Central memory CD8-positive, alpha-beta T cell (primary cell): ENCODE results near the gene STIMATE.
A peak's percentile ranks its signal among the peaks of the same experiment; 100 is the strongest.

Source experiments
- ATAC-seq: fragments of 150-1000 bp; cut with Tn5 transposase; replicated peaks from 2 replicates; pipeline ENCODE4 v1.10.0; 2022; ENCODE audit warnings: mild to moderate bottlenecking, moderate FRiP score, moderate number of reproducible peaks; ENCODE audit not compliant: poor library complexity, severe bottlenecking; ENCODE audit errors: extremely low read depth
- DNase-seq, 2 donors: peaks; one replicate each; pipeline ENCODE4 v3.0.0; 2021; ENCODE audit warnings: low spot score in 2 of 2
- H3K27ac Mint-ChIP-seq: one replicate; pipeline ENCODE4 v1.8.0; 2022; ENCODE audit warnings: low read depth, mild to moderate bottlenecking, moderate library complexity, mixed read lengths
- H3K27me3 Mint-ChIP-seq: one replicate; pipeline ENCODE4 v1.8.0; 2022; ENCODE audit warnings: mixed read lengths
- H3K36me3 Mint-ChIP-seq: one replicate; pipeline ENCODE4 v1.8.0; 2022; ENCODE audit warnings: mild to moderate bottlenecking, moderate library complexity, mixed read lengths; ENCODE audit not compliant: insufficient read depth
- H3K4me1 Mint-ChIP-seq: one replicate; pipeline ENCODE4 v1.8.0; 2022; ENCODE audit warnings: mixed read lengths
- H3K4me3 Mint-ChIP-seq: one replicate; pipeline ENCODE4 v1.8.0; 2022; ENCODE audit warnings: mild to moderate bottlenecking, moderate library complexity, mixed read lengths
- H3K9me3 Mint-ChIP-seq: one replicate; pipeline ENCODE4 v1.8.0; 2022; ENCODE audit warnings: mixed read lengths

STIMATE gene

GRCh38 chr3:52897130-52898122 is at the start of gene STIMATE:
STIMATE (minus strand) TSS chr3:52897548; CDS start chr3:52897450, 98 bp downstream.
- Mint-ChIP-seq H3K4me1 (peaks cover 46% of the 10 kb centered on the region), H3K36me3 (peaks cover 3% of the 10 kb centered on the region), H3K27me3 (no peaks in the 10 kb centered on the region), H3K4me3 (peak within 1 kb of the TSS; percentile 91), H3K9me3 (no peaks in the 10 kb centered on the region), H3K27ac (peak within 1 kb of the TSS; percentile 88)
- peak; percentile 86 for ATAC-seq
- peak; percentile 74 to 78 for DNase-seq

- H3K9me3 Mint-ChIP-seq, result no peaks in the 10 kb centered on the region
- no peak overlapping the region for H3K4me3 Mint-ChIP-seq
- H3K27me3 Mint-ChIP-seq, result no peaks in the 10 kb centered on the region
- peaks cover 10% of the 10 kb centered on the region for H3K36me3 Mint-ChIP-seq
- no peak for DNase-seq
- H3K27ac Mint-ChIP-seq, result no peak overlapping the region
- no peak for ATAC-seq
- H3K4me1 Mint-ChIP-seq, result peaks cover 4% of the 10 kb centered on the region
Observed at GRCh38 chr3:52939600-52939999, 42.3 kb upstream of the STIMATE start.

- Mint-ChIP-seq H3K36me3 (peaks cover 9% of the 10 kb centered on the region), H3K27ac (no peak overlapping the region), H3K4me3 (no peak overlapping the region), H3K9me3 (no peaks in the 10 kb centered on the region), H3K4me1 (peaks cover 6% of the 10 kb centered on the region), H3K27me3 (no peaks in the 10 kb centered on the region)
- peak in 1 of 2 donors; percentile 14 for DNase-seq
- peak; percentile 93 for ATAC-seq
Observed at GRCh38 chr3:52934630-52935530, 37.5 kb upstream of the STIMATE start.

GRCh38 chr3:52931889-52932288 is 34.5 kb upstream of the STIMATE start:
- Mint-ChIP-seq H3K4me3 (no peak overlapping the region), H3K4me1 (peaks cover 6% of the 10 kb centered on the region), H3K9me3 (no peaks in the 10 kb centered on the region), H3K27ac (no peak overlapping the region), H3K27me3 (no peaks in the 10 kb centered on the region), H3K36me3 (peaks cover 12% of the 10 kb centered on the region)
- no peak for ATAC-seq
- DNase-seq, result no peak

- no peaks in the 10 kb centered on the region for H3K9me3 Mint-ChIP-seq
- DNase-seq, result no peak
- peaks cover 12% of the 10 kb centered on the region for H3K36me3 Mint-ChIP-seq
- H3K4me3 Mint-ChIP-seq, result no peak overlapping the region
- H3K27ac Mint-ChIP-seq, result no peak overlapping the region
- peaks cover 6% of the 10 kb centered on the region for H3K4me1 Mint-ChIP-seq
- ATAC-seq, result no peak
- H3K27me3 Mint-ChIP-seq, result no peaks in the 10 kb centered on the region
Observed at GRCh38 chr3:52931328-52931727, 34.0 kb upstream of the STIMATE start.

GRCh38 chr3:52930748-52931147 is 33.4 kb upstream of the STIMATE start:
- ATAC-seq (no peak), DNase-seq (no peak)
- Mint-ChIP-seq H3K4me1 (peaks cover 6% of the 10 kb centered on the region), H3K4me3 (no peak overlapping the region), H3K27me3 (no peaks in the 10 kb centered on the region), H3K36me3 (peaks cover 12% of the 10 kb centered on the region), H3K9me3 (no peaks in the 10 kb centered on the region), H3K27ac (no peak overlapping the region)

GRCh38 chr3:52926554-52926953 is 29.2 kb upstream of the STIMATE start:
- no peaks in the 10 kb centered on the region for H3K4me1 Mint-ChIP-seq

GRCh38 chr3:52925405-52926313 is 28.3 kb upstream of the STIMATE start:
- ATAC-seq, result no peak
- no peak overlapping the region for H3K4me3 Mint-ChIP-seq

More at GRCh38 chr3:52926554-52926953, 29.2 kb upstream of the STIMATE start:
- no peaks in the 10 kb centered on the region for H3K9me3 Mint-ChIP-seq
- DNase-seq, result no peak
- ATAC-seq, result no peak
- H3K36me3 Mint-ChIP-seq, result peaks cover 15% of the 10 kb centered on the region
- H3K4me3 Mint-ChIP-seq, result no peak overlapping the region
- no peaks in the 10 kb centered on the region for H3K27me3 Mint-ChIP-seq
- H3K27ac Mint-ChIP-seq, result no peak overlapping the region

GRCh38 chr3:52923963-52924362 is 26.6 kb upstream of the STIMATE start:
- Mint-ChIP-seq H3K9me3 (no peaks in the 10 kb centered on the region), H3K4me1 (no peaks in the 10 kb centered on the region), H3K36me3 (peaks cover 19% of the 10 kb centered on the region)

More at GRCh38 chr3:52925405-52926313, 28.3 kb upstream of the STIMATE start:
- Mint-ChIP-seq H3K36me3 (peaks cover 15% of the 10 kb centered on the region), H3K27ac (peak overlapping the region; percentile 22), H3K4me1 (no peaks in the 10 kb centered on the region), H3K9me3 (no peaks in the 10 kb centered on the region), H3K27me3 (no peaks in the 10 kb centered on the region)
- no peak for DNase-seq

GRCh38 chr3:52920841-52921240 is 23.5 kb upstream of the STIMATE start:
- Mint-ChIP-seq H3K27me3 (no peaks in the 10 kb centered on the region), H3K36me3 (peaks cover 28% of the 10 kb centered on the region), H3K9me3 (no peaks in the 10 kb centered on the region), H3K27ac (no peak overlapping the region), H3K4me3 (no peak overlapping the region), H3K4me1 (no peaks in the 10 kb centered on the region)
- no peak for ATAC-seq
- DNase-seq, result no peak

More at GRCh38 chr3:52923963-52924362, 26.6 kb upstream of the STIMATE start:
- ATAC-seq, result no peak
- no peaks in the 10 kb centered on the region for H3K27me3 Mint-ChIP-seq
- no peak overlapping the region for H3K4me3 Mint-ChIP-seq
- DNase-seq, result no peak
- H3K27ac Mint-ChIP-seq, result peak overlapping the region; percentile 54

GRCh38 chr3:52917044-52917443 is 19.7 kb upstream of the STIMATE start:
- Mint-ChIP-seq H3K36me3 (peaks cover 30% of the 10 kb centered on the region), H3K27ac (no peak overlapping the region)

More at GRCh38 chr3:52917044-52917443, 19.7 kb upstream of the STIMATE start:
- Mint-ChIP-seq H3K27me3 (no peaks in the 10 kb centered on the region), H3K4me3 (no peak overlapping the region), H3K9me3 (no peaks in the 10 kb centered on the region), H3K4me1 (no peaks in the 10 kb centered on the region)
- ATAC-seq, result no peak
- no peak for DNase-seq
